Activated CD4-positive, alpha-beta T cell treated with anti-CD3 and anti-CD28 coated beads for 24 hours (primary cell): ENCODE measurements around the gene ZFR2.
"Not testable (repeated sequence)": the region's sequence is repeated elsewhere in the genome, so short reads cannot be mapped to it uniquely, and the experiment has no call there.

Experiments used
- DNase-seq, 2 donors: peaks; one replicate each; pipeline ENCODE4 v3.0.0-alpha.2; 2020; ENCODE audit warnings: low read depth in 2 of 2

Gene ZFR2

GRCh38 chr19:3816566-3817218 is 52.1 kb downstream of the ZFR2 start:
- no peak for DNase-seq

- not testable (repeated sequence) for DNase-seq
Observed at GRCh38 chr19:3816148-3816547, 52.7 kb downstream of the ZFR2 start.

GRCh38 chr19:3814648-3815047 is 54.2 kb downstream of the ZFR2 start:
- no peak for DNase-seq

- DNase-seq, result no peak
Observed at GRCh38 chr19:3813473-3814392, 55.1 kb downstream of the ZFR2 start.

- no peak for DNase-seq
Observed at GRCh38 chr19:3810708-3811355, 58.0 kb downstream of the ZFR2 start.

- DNase-seq, result no peak
Observed at GRCh38 chr19:3809881-3810707, 58.7 kb downstream of the ZFR2 start.

- no peak for DNase-seq
Observed at GRCh38 chr19:3808420-3809143, 60.3 kb downstream of the ZFR2 start.

GRCh38 chr19:3807574-3808354 is 61.1 kb downstream of the ZFR2 start:
- no peak for DNase-seq

GRCh38 chr19:3807131-3807480 is 61.7 kb downstream of the ZFR2 start:
- no peak for DNase-seq

- no peak for DNase-seq
Observed at GRCh38 chr19:3805859-3806258, 63.0 kb downstream of the ZFR2 start.

GRCh38 chr19:3804429-3804828 is 64.4 kb downstream of the ZFR2 start:
- no peak for DNase-seq

- no peak for DNase-seq
Observed at GRCh38 chr19:3803986-3804385, 64.9 kb downstream of the ZFR2 start.

- DNase-seq, result no peak
Observed at GRCh38 chr19:3803114-3803888, 65.5 kb downstream of the ZFR2 start.

GRCh38 chr19:3801412-3802096 is 67.3 kb downstream of the ZFR2 start:
- peak in 1 of 2 donors; percentile 59 for DNase-seq

GRCh38 chr19:3800996-3801395 is 67.8 kb downstream of the ZFR2 start:
- no peak for DNase-seq

- DNase-seq, result no peak
Observed at GRCh38 chr19:3798137-3798536, 70.7 kb downstream of the ZFR2 start.

GRCh38 chr19:3796358-3796757 is 72.5 kb downstream of the ZFR2 start:
- DNase-seq, result no peak

- DNase-seq, result no peak
Observed at GRCh38 chr19:3793799-3794198, 75.0 kb downstream of the ZFR2 start.

GRCh38 chr19:3792114-3792513 is 76.7 kb downstream of the ZFR2 start:
- DNase-seq, result no peak
